CD4-positive, alpha-beta T cell treated with Interleukin-17A for 1 hour (primary cell): Measurements from ENCODE around the gene ANKRD65.
A peak's percentile ranks its signal among the peaks of the same experiment; 100 is the strongest.
"Not testable (repeated sequence)": the region's sequence is repeated elsewhere in the genome, so short reads cannot be mapped to it uniquely, and the experiment has no call there.

ENCODE experiments used
- DNase-seq: peaks from one replicate; pipeline ENCODE4 v3.0.0-alpha.2; 2020

ANKRD65 gene

GRCh38 chr1:1412311-1412902, 8.7 kb downstream of the ANKRD65 start:
- not testable (repeated sequence) for DNase-seq

GRCh38 chr1:1411626-1412025, 9.4 kb downstream of the ANKRD65 start:
- DNase-seq: no peak

DNA sequence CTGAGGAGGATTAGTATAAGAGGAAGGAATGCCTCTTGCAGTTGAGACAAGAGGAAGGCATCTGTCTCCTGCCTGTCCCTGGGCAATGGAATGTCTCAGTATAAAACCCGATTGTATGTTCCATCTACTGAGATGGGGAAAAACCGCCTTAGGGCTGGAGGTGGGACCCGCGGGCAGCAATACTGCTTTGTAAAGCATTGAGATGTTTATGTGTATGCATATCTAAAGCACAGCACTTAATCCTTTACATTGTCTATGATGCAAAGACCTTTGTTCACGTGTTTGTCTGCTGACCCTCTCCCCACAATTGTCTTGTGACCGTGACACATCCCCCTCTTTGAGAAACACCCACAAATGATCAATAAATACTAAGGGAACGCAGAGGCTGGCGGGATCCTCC, 10.8 kb downstream of the ANKRD65 start:
- not testable (repeated sequence) for DNase-seq

DNA sequence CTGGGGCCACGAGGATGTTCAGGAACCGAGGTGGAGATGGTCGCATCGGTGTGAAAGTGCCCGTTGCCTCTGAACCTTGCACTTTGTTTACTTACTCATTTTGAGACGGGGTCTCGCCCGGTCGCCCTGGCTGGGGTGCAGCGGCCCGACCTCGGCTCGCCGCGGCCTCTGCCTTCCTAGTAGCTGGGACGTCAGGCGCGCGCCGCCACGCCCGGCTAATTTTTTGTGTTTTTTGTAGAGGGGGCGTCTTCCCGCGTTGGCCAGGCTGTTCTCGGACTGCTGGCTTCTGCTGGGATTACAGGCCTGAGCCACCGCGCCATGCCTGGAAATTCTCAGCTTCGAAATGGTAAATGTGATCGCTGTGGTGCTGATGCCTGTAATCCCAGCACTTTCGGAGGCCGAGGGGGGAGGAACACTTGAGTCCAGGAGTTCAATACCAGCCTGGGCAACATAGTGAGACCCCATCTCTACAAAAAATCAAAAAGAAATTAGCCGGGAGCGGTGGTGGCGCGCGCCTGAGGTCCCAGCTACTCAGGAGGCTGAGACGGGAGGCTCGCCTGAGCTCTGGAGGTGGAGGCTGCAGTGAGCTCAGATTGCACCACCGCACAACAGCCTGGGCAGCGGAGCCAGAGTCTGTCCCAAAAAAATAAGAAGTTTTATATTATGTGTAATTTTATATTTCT, 13.3 kb downstream of the ANKRD65 start:
- peak; percentile 33 for DNase-seq

DNA sequence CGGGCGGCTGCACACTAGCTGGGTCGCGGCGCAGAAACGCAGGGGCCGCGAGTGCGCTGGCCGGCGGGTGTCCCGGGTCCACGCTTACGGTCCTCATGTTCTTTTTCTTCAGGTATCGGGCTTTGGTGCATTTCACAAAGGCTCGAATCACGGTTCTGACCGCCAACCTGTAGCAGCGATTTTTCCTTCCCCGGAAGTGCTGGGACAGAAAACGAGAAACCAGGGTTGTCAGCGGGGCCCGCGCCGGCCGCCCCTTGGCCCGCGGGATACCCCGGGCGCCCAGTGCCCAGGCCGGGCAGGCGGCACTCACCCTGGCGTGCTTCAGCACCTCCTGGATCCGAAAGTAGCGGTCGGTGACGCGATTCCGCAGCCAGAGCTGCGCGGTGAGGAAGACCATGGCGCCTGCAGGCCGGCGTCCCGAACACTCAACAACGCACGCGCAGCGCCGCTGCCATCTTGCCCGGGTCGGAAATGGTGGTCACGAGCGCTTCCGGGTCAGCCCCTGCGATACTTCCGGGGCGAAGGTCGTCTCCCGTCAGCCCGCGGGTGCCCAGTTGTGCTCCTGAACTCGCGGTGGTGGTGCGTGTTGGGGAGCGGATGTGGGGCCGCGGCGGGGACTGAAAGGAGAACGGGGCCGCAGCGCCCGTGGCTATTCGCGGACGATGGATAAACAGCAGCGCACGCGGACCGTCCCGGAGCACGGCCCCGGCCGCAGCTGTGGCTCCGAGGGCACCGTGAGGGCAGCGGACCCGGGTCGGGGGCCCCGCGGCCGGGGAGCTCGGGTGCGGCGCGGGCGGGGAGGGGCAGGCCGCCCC, 14.0 kb downstream of the ANKRD65 start, which contains the start of gene MRPL20:
TSS of gene MRPL20 (minus strand) at position 473 of the 815 bp plus-strand sequence. CDS start at position 397, 76 bp downstream.
- DNase-seq: peak; percentile 96

DNA sequence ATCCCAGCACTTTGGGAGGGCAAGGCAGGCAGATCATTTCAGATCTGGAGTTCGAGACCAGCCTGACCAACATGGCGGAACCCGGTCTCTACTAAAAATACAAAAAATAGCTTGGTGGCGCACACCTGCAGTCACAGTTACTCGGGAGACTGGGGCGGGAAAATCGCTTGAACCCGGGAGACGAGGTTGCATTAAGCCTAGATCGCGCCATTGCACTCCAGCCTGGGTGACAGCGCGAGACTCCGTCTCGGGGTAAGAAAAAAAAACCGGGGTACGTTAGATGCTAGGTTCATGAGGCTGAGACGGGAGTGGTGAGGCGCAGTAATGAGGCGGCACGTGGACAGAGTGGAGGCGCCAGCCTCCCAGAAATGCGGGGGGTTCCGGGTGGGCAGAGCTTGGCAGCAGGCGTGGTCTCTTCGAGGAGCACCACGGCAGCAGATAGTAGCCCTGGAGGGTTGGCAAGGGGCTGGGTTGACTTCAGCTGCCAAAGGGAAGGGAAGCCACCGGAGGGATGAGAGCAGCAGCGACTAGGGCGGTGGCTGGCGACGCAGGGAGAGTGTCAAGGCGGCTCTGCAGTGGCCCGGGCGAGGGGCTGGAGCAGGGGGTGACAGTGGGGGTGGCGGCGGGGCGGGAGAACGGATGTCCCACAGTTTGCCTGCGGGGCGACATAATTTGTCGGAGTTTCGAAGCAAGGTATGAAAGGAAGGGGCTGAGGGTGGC, 14.8 kb downstream of the ANKRD65 start:
- no peak for DNase-seq

- DNase-seq: no peak
Measured at GRCh38 chr1:1403653-1404052, 17.4 kb downstream of the ANKRD65 start.

DNA sequence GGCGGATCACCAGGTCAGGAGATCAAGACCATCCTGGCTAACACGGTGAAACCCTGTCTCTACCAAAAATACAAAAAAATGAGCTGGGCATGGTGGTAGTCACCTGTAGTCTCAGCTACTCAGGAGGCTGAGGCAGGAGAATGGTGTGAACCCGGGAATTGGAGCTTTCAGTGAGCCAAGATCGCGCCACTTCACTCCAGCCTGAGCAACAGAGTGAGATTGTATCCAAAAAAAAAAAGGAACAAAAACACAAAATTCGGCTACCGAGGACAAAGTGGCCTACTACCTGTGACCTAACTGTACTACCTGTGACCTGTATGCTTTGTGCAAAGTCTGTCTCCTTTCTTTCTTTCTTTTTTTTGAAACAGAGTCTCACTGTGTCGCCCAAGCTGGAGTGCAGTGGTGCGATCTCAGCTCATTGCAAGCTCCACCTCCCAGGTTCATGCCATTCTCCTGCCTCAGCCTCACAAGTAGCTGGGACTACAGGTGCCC, 18.1 kb downstream of the ANKRD65 start:
- not testable (repeated sequence) for DNase-seq

DNA sequence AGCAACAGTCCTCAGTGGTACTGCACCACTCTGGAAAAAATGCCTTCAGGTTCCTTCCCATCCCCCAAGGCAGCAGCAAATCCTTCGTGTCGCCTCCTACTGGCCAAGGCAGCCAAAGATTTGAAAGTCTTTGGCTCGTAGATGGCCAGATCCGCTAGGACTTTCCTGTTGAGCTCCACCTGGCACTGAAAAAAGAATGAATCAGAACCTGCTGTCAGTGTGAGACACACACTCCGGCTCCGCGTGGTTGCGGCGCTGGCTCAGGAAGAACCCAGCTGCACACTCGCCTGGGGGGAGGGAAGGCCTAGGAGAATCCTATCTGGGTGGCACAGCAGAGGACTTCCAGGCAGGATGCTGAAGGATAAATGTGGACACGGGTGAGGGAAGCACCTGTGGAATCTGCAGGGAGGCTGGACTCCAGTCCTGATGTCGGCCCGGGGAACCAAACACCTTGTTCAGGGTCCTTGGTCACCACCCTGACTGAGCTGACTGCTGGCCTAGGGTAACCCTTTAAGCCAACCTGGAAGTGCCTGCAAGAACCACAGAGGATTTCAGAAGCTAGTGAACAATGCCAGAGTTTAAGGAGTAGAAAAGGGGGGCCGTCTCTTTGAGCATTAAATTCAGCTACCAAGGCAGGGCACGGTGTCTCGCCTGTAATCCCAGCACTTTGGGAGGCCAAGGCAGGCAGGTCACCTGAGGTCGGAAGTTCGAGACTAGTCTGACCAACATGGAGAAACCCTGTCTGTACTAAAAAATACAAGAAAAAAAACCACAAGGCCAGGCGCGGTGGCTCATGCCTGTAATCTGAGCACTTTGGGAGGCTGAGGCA, 18.8 kb downstream of the ANKRD65 start:
- DNase-seq: peak; percentile 44

- no peak for DNase-seq
Measured at GRCh38 chr1:1401457-1402010, 19.5 kb downstream of the ANKRD65 start.

- no peak for DNase-seq
Measured at GRCh38 chr1:1400576-1401456, 20.3 kb downstream of the ANKRD65 start.

- DNase-seq: no peak
Measured at GRCh38 chr1:1399872-1400575, 21.1 kb downstream of the ANKRD65 start.

DNA sequence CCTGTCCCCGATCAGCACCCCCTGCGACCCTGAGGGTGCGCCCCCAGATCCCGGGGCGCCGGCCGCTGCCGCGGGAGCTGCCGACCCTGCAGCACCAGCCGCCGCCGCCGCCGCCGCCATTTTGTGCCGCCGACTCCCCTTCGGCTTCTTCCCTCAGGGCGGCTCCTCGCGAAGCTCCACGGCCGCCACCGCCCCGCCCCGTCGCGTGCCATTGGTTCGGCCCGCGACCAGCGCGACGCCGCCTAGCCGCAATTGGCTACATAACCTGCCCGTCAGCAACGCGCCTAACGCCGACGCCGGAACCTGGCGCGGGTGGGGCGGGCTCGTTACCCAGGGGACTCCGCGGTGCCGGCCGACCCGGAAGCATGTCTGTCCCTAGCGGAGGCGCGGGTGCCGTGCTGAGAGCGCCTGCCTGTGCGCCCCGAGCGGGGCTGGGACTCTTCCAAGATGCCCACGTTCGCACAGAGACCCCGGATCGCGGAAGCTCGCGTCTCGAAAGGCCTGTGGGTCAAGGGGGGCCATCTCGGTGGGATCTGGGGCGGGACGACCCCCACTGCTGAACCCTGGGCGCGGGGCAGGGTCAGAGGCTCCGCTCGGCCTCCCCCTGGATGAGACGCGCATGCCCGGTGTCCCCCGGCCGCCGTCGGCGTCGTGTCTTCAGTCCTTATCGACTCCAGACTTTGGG, 21.7 kb downstream of the ANKRD65 start, which contains the start of gene CCNL2:
TSS of gene CCNL2 (minus strand) at position 149 of the 685 bp plus-strand sequence. CDS start at position 120, 29 bp downstream.
- DNase-seq: peak; percentile 99

DNA sequence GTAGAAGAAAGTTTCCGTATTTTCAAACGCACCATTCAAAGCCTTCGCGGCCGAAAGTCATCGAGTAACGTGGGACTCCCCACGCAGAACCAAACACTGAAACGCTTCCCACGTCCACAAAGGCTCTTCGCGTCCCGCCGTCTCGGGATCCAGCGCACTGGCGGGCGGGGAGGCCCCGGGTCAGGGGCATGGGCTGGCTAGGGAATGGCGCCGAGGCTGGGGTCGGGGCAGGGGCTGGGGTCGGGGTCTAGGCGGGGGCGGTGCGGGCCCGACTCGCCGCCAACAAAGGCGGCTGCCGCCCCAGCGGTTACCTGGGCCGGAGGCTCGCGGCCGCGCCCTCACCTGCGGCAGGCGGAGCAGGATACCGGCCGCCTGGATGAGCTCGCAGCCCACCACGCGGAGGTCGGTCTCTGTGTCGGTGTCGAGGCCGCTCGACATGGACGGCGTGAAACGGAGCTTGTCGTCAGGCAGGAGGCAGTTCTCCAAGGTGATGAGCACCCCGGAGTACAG, 22.3 kb downstream of the ANKRD65 start:
- no peak for DNase-seq

- DNase-seq: no peak
Measured at GRCh38 chr1:1397839-1398523, 23.1 kb downstream of the ANKRD65 start.

- DNase-seq: no peak
Measured at GRCh38 chr1:1395166-1395565, 25.9 kb downstream of the ANKRD65 start.

GRCh38 chr1:1394116-1394515, 27.0 kb downstream of the ANKRD65 start:
- DNase-seq: no peak

- DNase-seq: no peak
Measured at GRCh38 chr1:1393428-1393827, 27.6 kb downstream of the ANKRD65 start.
